GM21717 (cell line): ENCODE data around the gene SAP25.

Source experiments
- ATAC-seq: cut with Tn5 transposase; IDR thresholded peaks from one replicate; pipeline ENCODE4 v1.9.1; 2021; ENCODE audit warnings: mild to moderate bottlenecking, moderate library complexity; ENCODE audit not compliant: unreplicated experiment

Gene SAP25

GRCh38 chr7:100598425-100598824 is 24.7 kb upstream of the SAP25 start:
- ATAC-seq = no peak

DNA sequence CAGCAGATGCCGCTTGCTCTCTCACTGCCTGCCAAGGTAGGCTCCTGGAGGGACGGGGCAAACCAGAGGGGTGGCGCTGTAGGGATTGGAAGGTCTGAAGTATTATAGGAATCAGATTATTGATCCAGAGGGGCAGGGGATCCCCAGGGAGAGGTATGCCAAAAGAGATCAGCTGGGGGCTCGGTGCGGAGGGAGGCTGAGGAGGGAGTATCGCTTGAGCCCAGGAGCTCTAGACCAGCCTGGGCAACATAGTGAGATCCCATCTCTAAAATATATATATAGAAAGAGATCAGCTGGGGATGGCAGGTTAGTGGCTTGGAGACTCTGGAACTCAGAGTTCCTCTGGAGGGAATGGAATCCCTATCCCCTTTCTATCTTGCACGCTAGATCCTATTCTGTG is 21.5 kb upstream of the SAP25 start:
- no peak for ATAC-seq

- no peak for ATAC-seq
Observed at GRCh38 chr7:100591596-100591995, 17.9 kb upstream of the SAP25 start.

GRCh38 chr7:100590077-100590737 is 16.5 kb upstream of the SAP25 start:
- no peak for ATAC-seq

GRCh38 chr7:100589341-100589947 is 15.7 kb upstream of the SAP25 start:
- ATAC-seq = no peak

DNA sequence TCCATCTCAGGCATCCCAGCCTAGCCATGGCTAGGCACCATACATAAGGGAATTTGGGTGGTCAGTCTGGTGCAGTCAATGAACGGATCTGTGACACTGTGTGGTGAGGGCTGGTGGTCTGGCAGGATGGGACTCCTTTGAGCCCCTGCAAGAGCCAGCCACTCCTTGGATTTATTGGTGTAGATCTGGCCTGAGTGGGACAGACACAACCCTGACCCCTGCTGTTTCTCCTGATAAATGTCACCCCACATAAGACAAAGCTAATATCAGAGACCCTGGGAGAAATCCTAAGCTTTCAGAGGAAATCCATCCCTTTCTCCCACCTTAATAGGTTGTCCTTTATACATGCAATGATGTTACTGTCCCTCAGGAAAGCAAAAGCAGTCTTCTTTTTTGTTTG is 14.7 kb upstream of the SAP25 start:
- ATAC-seq = no peak

DNA sequence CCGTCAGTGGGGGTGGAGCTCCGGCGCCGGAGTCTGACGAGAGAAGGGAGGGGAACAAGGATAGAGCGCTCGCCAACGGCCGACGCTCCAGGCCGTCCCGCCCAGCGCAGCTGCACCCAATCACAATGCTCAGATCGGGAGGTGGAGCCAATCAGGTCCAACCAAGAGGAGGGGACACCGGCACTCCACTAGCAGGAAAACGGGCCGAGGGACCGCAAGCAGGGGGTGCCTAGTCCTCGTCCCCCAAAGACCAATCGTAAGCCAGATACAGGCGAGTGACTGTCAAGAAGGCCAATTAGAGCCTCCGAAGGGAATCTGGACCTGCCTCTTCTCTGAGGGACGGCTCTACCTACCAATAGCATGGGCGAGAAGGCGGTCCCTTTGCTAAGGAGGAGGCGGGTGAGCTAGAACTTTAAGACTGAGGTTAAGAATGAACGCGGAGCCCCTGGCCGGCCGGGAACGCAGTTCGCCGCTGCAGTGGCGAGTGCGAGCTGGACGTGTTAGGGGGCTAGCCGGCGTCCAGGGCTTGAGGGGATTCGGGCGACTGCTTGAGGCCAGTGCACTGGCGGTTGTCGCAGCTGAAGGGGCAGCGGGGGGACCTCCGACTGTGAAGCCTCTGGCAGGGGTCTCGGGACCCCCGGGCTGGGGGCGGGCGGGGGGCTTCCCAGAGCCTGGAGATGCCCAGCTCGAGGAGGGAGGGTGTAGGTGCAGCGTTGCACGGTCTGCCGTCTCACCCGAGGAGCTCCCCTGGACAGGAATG is 12.7 kb upstream of the SAP25 start, which contains the start of gene FBXO24:
Gene FBXO24, plus strand, starts transcription at position 63 of the 760 bp plus-strand sequence. Its CDS starts 298 bp downstream, at position 361.
- ATAC-seq = peak; percentile 79

DNA sequence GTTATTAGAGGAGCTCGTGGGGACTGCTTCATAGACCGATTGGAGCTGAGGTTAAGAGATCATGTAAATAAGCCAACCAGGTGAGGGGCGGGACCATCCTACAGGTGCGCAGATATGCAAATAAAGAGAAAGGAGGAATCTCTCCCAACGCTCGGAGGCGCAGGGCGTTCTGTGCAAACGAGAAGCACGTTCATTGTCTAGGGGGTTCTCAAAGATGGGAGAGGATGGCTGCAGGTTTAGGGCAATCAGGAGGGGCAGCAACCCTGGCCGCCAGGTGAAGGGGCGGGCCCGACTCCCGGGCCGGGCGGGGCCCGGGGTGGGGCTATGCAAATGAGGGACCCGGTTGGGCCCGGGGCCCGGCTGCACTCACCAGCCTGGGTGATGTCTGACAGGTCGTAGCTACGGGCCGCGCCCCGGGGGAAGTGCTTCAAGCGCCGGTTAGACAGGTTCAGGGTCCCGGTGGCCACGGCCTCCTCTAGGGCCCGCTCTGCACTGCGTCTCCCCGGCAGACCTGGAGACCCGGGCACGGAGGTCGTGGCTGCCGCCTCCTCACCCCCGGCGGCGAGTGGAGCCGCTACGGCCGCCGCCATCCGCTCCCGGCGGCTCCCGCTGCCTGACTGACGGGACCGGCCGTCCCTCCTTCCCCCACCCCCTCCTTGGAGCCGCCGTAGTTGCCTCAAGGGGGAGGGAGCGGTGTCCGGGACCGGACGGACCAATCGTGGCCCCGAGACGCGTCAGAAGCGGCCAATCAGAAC is 12.0 kb upstream of the SAP25 start, which contains the start of gene LRCH4:
Gene LRCH4, minus strand, starts transcription at position 619 of the 755 bp plus-strand sequence. Its CDS starts 29 bp downstream, at position 590.
- peak; percentile 25 for ATAC-seq

DNA sequence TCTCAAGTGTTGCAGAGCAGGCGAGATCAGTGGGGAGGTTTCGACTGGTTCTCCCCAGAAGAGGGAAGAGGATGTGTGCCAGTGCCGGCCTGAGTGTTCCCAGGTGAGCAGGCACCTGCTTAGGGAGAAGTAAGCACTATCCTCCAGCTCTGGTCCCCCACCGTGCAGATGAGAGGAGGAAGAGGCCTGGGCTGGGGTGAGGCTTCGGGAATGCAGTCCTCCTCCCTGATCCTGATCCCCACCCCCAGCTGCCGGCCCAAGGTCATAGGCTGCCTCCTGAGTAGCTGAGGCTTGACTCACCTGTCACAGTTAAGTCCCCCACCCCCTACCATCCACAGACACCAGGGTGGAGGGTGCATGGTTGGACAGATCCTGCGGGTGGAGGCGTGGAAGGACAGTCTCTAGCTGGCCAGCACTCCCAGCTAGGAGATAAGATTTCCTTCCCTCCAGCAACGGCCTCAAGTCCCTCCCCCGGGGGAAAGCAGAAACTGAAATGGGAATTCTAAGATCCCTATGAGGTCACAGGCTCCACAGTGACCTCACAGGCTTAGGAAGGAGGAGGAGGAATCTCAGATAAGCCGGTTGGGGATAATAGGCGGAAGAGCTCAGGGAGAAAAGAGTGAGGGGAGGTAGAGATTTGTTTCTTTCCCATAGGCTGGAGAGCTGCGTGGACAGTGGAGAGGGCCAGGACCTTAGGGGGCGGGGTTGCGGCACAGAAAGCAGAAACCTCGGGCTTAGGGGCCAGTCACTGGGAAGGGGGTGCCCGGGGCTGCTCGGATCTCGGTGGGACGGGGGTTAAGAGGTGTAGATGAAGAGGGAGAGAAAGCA is 11.2 kb upstream of the SAP25 start:
- no peak for ATAC-seq

DNA sequence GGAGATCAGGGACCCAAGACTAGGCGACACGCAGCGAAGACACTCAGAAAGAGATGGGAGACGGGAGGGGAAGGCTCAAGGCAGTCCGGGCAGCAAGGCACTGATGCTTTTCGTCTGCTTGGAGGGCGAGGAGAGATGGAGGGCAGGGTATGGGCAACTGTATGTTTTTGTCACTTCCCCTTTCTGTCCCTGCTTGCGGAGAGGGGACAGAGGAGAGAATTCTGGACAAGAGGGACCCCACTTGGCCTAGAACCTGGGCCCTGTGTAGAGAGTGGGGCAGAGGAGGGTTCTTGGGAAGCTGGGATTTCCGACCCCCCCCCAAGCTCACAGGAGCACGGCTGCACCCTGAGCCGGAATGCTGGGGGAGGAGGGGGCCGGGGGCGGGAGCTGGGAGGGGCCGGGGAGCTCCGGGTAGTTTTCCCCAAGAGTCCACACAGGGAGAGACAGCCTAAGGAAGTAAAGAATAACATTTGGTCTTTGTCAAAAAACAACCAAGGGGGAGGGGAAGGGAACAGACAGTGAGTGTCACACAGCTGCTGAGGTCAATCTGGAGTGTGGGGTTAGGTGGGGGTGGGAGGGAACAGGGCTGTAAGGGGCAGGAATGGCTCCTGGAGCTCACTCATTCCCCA is 10.5 kb upstream of the SAP25 start:
- no peak for ATAC-seq

DNA sequence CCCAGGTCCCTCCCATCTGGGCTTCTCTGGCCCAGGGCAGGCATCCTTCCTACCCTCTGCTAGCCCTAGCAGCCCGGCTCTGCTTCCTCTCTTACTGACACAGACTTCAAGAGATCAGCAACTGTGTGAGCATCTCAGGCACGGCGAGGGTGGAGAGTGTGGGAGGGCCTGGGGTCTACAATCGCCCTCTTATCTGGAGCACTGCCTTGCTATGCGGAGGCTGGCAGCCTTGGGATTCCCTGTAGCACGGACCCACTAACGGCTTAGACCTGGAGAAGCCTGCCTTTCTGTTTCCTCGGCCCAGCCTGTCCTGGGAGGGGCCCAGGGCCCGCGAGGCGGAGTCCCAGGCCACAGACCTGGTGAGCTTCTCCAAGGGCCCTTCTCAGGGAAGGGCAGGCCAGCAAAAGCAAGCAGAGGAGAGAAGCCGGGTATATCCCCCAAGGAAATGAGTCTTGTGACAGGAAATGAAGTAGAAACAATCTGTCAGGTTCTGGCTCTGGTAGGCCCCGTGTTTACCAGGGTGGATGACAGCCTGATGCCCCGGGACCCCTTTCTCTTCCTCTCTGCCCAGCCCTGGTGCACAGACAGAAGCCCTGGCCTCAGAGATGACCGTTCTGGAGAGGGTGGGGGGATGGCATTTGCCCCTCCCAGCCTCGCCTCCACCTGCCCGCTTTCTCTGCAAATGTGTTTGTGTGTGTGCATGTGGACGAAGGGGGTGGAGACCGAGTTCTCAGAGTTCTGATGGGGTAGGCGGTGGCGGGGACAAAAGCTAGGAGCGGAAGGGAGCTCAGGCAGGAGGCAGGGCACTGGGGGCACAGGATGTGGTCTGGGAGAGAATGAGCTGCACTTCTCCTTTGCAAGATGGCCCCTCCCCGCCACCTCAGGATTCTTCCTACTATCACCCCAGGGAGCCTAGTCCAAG is 9.7 kb upstream of the SAP25 start:
- ATAC-seq = no peak

GRCh38 chr7:100582650-100583049 is 8.9 kb upstream of the SAP25 start:
- no peak for ATAC-seq

DNA sequence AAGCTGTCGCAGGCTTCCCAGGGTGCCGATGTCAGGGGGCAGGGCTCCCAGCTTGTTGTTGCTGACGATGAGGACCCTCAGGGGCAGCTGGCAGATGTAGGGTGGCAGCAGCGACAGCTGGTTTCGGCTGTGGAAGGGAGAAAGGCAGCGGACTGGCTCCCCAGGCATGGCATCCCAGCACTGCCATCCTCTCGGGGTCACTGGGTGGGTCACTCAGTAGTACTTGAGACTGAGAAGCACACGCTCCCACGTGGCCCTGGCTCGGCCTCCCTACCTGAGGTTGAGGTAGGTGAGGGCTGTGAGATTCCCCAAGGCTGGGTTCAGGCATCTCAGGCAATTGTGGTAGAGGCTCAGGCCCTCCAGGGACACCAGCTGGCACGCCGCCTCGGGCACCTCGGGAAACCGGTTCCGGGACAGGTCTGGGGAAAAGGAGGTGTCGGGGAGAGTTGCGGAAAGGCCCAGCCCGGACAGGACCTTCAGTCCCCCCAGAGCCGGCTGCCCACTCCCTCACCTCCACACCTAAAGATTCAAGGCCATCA is 8.4 kb upstream of the SAP25 start:
- no peak for ATAC-seq

- ATAC-seq = no peak
Observed at GRCh38 chr7:100580466-100581283, 7.0 kb upstream of the SAP25 start.

GRCh38 chr7:100578246-100579183 is 4.8 kb upstream of the SAP25 start:
- ATAC-seq = no peak

GRCh38 chr7:100577507-100577906 is 3.8 kb upstream of the SAP25 start:
- ATAC-seq = no peak

GRCh38 chr7:100577103-100577502 is 3.4 kb upstream of the SAP25 start:
- ATAC-seq = no peak
